Measurements from ENCODE around the gene IFNAR2. TPM values are rescaled to one million over a fixed set of nuclear protein-coding genes. Genes with fewer than 3 reads are reported as not detected.

Gene IFNAR2
- polyA plus RNA-seq, 1 of the 3 experiments (the other 2 are of a cell fraction), result 10.4 TPM

GRCh38 chr21:33201956-33202355 is 27.8 kb upstream of the IFNAR2 start (continued):
- TF ChIP-seq, protein P1, sequence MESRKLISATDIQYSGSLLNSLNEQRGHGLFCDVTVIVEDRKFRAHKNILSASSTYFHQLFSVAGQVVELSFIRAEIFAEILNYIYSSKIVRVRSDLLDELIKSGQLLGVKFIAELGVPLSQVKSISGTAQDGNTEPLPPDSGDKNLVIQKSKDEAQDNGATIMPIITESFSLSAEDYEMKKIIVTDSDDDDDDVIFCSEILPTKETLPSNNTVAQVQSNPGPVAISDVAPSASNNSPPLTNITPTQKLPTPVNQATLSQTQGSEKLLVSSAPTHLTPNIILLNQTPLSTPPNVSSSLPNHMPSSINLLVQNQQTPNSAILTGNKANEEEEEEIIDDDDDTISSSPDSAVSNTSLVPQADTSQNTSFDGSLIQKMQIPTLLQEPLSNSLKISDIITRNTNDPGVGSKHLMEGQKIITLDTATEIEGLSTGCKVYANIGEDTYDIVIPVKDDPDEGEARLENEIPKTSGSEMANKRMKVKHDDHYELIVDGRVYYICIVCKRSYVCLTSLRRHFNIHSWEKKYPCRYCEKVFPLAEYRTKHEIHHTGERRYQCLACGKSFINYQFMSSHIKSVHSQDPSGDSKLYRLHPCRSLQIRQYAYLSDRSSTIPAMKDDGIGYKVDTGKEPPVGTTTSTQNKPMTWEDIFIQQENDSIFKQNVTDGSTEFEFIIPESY (IDR thresholded peaks at IDR 0.05; ENCODE audit: borderline replicate concordance, low read depth), result no peak
- TF ChIP-seq EZH2phosphoT487 (IDR thresholded peaks at IDR 0.05; ENCODE audit: borderline replicate concordance, low read depth) (no peak), SIN3A (IDR thresholded peaks at IDR 0.05; ENCODE audit: borderline replicate concordance, low read depth, low read length) (no peak), YY1 (IDR thresholded peaks at IDR 0.05; ENCODE audit: low read depth) (no peak), ELF1 (IDR thresholded peaks at IDR 0.05) (no peak), NFIC (IDR thresholded peaks at IDR 0.05; ENCODE audit: borderline replicate concordance) (no peak)

DNA sequence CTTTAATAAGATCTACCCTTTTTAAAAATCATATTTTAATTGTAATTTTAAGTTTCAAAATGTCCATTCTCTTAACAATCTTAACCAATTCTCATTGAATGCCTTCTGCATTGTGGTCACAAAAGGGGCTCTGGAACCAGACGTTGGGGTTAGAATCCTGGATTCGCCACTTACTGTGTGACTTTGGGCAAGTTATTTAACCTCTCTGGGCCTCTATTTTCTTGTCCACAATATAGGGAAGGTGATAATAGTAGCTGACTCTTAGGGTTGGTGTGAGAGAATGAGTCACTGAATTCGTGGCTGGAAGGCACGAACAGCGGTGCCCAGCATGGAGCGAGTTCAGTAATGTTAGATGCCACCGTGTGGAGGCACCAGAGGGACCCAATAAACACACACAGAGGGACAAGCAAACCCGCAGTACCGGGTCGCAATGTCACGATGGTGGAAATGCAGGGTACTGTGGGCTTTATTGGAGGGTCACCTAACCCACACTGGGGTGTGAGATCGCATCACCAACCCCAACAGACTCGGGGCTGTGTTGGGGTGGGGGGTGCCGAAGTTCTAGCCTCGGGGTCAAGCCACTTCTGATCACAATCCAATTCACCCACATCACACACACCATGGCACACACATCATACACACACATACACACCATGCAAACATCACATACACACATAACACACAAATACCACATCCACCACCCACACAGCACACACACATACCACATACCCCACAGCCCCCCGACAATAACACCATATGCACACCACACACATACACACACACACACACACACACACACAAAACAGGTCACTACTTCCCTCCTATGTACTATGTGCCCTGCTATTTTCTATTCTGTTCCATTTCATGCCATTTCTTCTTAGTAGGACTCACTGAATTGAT is 27.0 kb upstream of the IFNAR2 start:
- Histone ChIP-seq H3K36me3 (replicated peaks in 1 of 2; ENCODE audit: control insufficient read depth in 1 of 2, insufficient read depth in 2 of 2, low read length in 1 of 2) (no peaks in the 10 kb centered on the region), H3K4me1 (ENCODE audit: control insufficient read depth in 1 of 2, insufficient read depth in 2 of 2, low read depth in 1 of 2, low read length in 1 of 2) (peaks cover 0 to 5% of the 10 kb centered on the region in 2 experiments; a peak in 2 of 4 replicates), H3K9me2 (no peaks in the 10 kb centered on the region), H4K20me1 (ENCODE audit: insufficient read depth) (no peaks in the 10 kb centered on the region), H3K4me3 (ENCODE audit: low read depth in 2 of 2, low read length in 1 of 2) (no peak overlapping the region), H3K9me3 (no peaks in the 10 kb centered on the region), H3K27ac (ENCODE audit: low read depth in 2 of 2, low read length in 1 of 2) (no peak overlapping the region), H3F3A (replicated peaks; ENCODE audit: insufficient read depth) (peaks cover 10% of the 10 kb centered on the region), H3K27me3 (ENCODE audit: insufficient read depth) (no peaks in the 10 kb centered on the region), H3K79me2 (ENCODE audit: insufficient read depth) (no peaks in the 10 kb centered on the region), H3K9ac (no peak overlapping the region), H3K4me2 (no peak overlapping the region), H2AFZ (ENCODE audit: low read depth) (no peak overlapping the region; the same call in 1 of the 2 replicates)
- WGBS (ENCODE audit: low lambda C conversion rate), result 82% methylated on average over 15 of the region's 16 CpGs
- no peak for DNase-seq
- POLR2A ChIA-PET, result no interaction called here
- TF ChIP-seq EP300 (IDR thresholded peaks at IDR 0.05; ENCODE audit: borderline replicate concordance in 1 of 2, low read depth in 1 of 2, low read length in 1 of 2) (no peak), FOSL2 (IDR thresholded peaks at IDR 0.05; ENCODE audit: borderline replicate concordance, low read depth) (no peak), FOXJ3 (CRISPR knock-in tag; IDR thresholded peaks at IDR 0.05) (no peak), SIN3A (IDR thresholded peaks at IDR 0.05; ENCODE audit: borderline replicate concordance, low read depth, low read length) (no peak), RFX5 (IDR thresholded peaks at IDR 0.05; ENCODE audit: low read length) (no peak)
- CTCF ChIA-PET, result interaction anchor here (1.1 to 2.2 kb wide), 2 partner anchors 159 to 242 kb away, joined by 5 to 14 read pairs; no protein-coding TSS in a partner anchor

- Histone ChIP-seq H3K79me2 (ENCODE audit: insufficient read depth) (no peaks in the 10 kb centered on the region), H3K9me3 (no peaks in the 10 kb centered on the region), H3K36me3 (replicated peaks in 1 of 2; ENCODE audit: control insufficient read depth in 1 of 2, insufficient read depth in 2 of 2, low read length in 1 of 2) (no peaks in the 10 kb centered on the region), H3F3A (replicated peaks; ENCODE audit: insufficient read depth) (peaks cover 10% of the 10 kb centered on the region), H3K27ac (ENCODE audit: low read depth in 2 of 2, low read length in 1 of 2) (peak overlapping the region in 1 of 2 experiments; percentile 49; a peak in 2 of 4 replicates), H3K4me3 (ENCODE audit: low read depth in 2 of 2, low read length in 1 of 2) (no peak overlapping the region), H3K9me2 (no peaks in the 10 kb centered on the region), H3K9ac (no peak overlapping the region), H3K4me2 (0 out of 2 replicates have a peak overlapping the region, but pooled peaks have one; percentile 29), H3K4me1 (ENCODE audit: control insufficient read depth in 1 of 2, insufficient read depth in 2 of 2, low read depth in 1 of 2, low read length in 1 of 2) (peaks cover 0 to 5% of the 10 kb centered on the region in 2 experiments; a peak in 2 of 4 replicates), H2AFZ (ENCODE audit: low read depth) (no peak overlapping the region; the same call in 1 of the 2 replicates), H4K20me1 (ENCODE audit: insufficient read depth) (no peaks in the 10 kb centered on the region), H3K27me3 (ENCODE audit: insufficient read depth) (no peaks in the 10 kb centered on the region)
- ChIA-PET POLR2A (no interaction called here), CTCF (interaction anchor here (1.1 to 2.2 kb wide), 2 partner anchors 158 to 241 kb away, joined by 5 to 14 read pairs; no protein-coding TSS in a partner anchor)
- WGBS (ENCODE audit: low lambda C conversion rate), result 44% methylated on average over 5 of the region's 5 CpGs
- DNase-seq, result no peak
- TF ChIP-seq SMC3 (IDR thresholded peaks at IDR 0.05; ENCODE audit: low read depth, low read length), result no peak
- TF ChIP-seq, protein P2, sequence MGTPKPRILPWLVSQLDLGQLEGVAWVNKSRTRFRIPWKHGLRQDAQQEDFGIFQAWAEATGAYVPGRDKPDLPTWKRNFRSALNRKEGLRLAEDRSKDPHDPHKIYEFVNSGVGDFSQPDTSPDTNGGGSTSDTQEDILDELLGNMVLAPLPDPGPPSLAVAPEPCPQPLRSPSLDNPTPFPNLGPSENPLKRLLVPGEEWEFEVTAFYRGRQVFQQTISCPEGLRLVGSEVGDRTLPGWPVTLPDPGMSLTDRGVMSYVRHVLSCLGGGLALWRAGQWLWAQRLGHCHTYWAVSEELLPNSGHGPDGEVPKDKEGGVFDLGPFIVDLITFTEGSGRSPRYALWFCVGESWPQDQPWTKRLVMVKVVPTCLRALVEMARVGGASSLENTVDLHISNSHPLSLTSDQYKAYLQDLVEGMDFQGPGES (IDR thresholded peaks at IDR 0.05; ENCODE audit: low read depth, low read length), result no peak
- TF ChIP-seq SIN3A (IDR thresholded peaks at IDR 0.05; ENCODE audit: borderline replicate concordance, low read depth, low read length), result no peak
- TF ChIP-seq CTCF (IDR thresholded peaks at IDR 0.05), result no peak
- no peak for TF ChIP-seq TAF1 (IDR thresholded peaks at IDR 0.05; ENCODE audit: borderline replicate concordance, low read depth, low read length)
- TF ChIP-seq RCOR1 (IDR thresholded peaks at IDR 0.05; ENCODE audit: low read length), result no peak
- TF ChIP-seq CHD2 (IDR thresholded peaks at IDR 0.05; ENCODE audit: low read length, partially characterized antibody), result no peak
Observed at GRCh38 chr21:33203371-33203724, 26.4 kb upstream of the IFNAR2 start.

Measured in SK-N-SH (cell line).